H1 (cell line): ENCODE results near the gene PLXNA4. TPM values are rescaled to one million over a fixed set of nuclear protein-coding genes. Genes with fewer than 3 reads are reported as not detected.

Experiments
- CTCF ChIA-PET: fragments of 300-600 bp; sonication (Branson Sonifier 250); formaldehyde crosslinking; loops from one replicate; lab custom pipeline; 2021; ENCODE audit not compliant: partially characterized antibody; lab: Charles Lee
- POLR2A ChIA-PET: fragments of 300-600 bp; sonication (Branson Sonifier 250); formaldehyde crosslinking; loops from one replicate; lab custom pipeline; 2021; ENCODE audit warnings: inconsistent platforms; ENCODE audit not compliant: partially characterized antibody; lab: Charles Lee
- DNase-seq, 2 experiments: peaks; one replicate each; pipeline versions ENCODE4 v3.0.0 to v3.0.0-alpha.2; 2010 to 2022; ENCODE audit warnings: low spot score in 2 of 2, low read depth in 1 of 2, mixed read lengths in 1 of 2
- FAIRE-seq: peaks from 2 replicates; lab custom pipeline; 2011; peaks lifted over from hg19 to GRCh38; lab: Jason Lieb, UNC
- H2AFZ ChIP-seq: 2 replicates; pipeline ENCODE4 v1.8.1; 2012; ENCODE audit warnings: low read length, inconsistent platforms
- H2AK5ac ChIP-seq: 2 replicates; pipeline ENCODE4 v1.6.1; 2013; ENCODE audit warnings: low read depth, low read length
- H2BK120ac ChIP-seq: replicated peaks from 2 replicates; pipeline ENCODE3; 2013; ENCODE audit warnings: low read depth, low read length, inconsistent platforms
- H2BK12ac ChIP-seq: 2 replicates; pipeline ENCODE4 v1.6.1; 2013; ENCODE audit warnings: low read depth, low read length
- H2BK15ac ChIP-seq: 2 replicates; pipeline ENCODE4 v1.6.1; 2013; ENCODE audit warnings: low read length
- H2BK20ac ChIP-seq: 2 replicates; pipeline ENCODE4 v1.6.1; 2013; ENCODE audit warnings: low read length
- H2BK5ac ChIP-seq: 2 replicates; pipeline ENCODE4 v1.6.1; 2013; ENCODE audit warnings: low read depth, low read length
- H3K14ac ChIP-seq: 2 replicates; pipeline ENCODE4 v1.6.1; 2013; ENCODE audit warnings: inconsistent platforms; ENCODE audit not compliant: insufficient read length
- H3K18ac ChIP-seq: 2 replicates; pipeline ENCODE4 v1.6.1; 2013; ENCODE audit warnings: low read length; ENCODE audit errors: extremely low read depth
- H3K23ac ChIP-seq: 2 replicates; pipeline ENCODE4 v1.6.1; 2013; ENCODE audit warnings: inconsistent platforms; ENCODE audit not compliant: insufficient read length
- H3K23me2 ChIP-seq: 2 replicates; pipeline ENCODE4 v1.6.1; 2013; ENCODE audit warnings: low read depth, low read length
- H3K27ac ChIP-seq: 2 replicates; pipeline ENCODE4 v1.6.1; 2011; ENCODE audit warnings: low read depth, low read length, inconsistent platforms
- H3K27me3 ChIP-seq, 4 experiments: replicated peaks in 1 of 4; 1 replicate in 1 of 4; 2 replicates in 3 of 4; pipeline versions ENCODE4 v1.6.1 to v1.8.1; 2011 to 2013; ENCODE audit warnings: low read length in 3 of 4, mild to moderate bottlenecking in 3 of 4, inconsistent platforms in 2 of 4, mixed read lengths in 2 of 4, moderate library complexity in 1 of 4; ENCODE audit not compliant: control insufficient read depth in 3 of 4, insufficient read depth in 3 of 4; ENCODE audit errors: extremely low read depth in 1 of 4
- H3K36me3 ChIP-seq, 4 experiments: 2 replicates each; pipeline versions ENCODE4 v1.6.1 to v1.8.1; 2011 to 2013; ENCODE audit warnings: mild to moderate bottlenecking in 4 of 4, low read length in 3 of 4, moderate library complexity in 2 of 4, control low read depth in 1 of 4, inconsistent platforms in 1 of 4; ENCODE audit not compliant: insufficient read depth in 4 of 4, control insufficient read depth in 2 of 4
- H3K4ac ChIP-seq: replicated peaks from 2 replicates; pipeline ENCODE3; 2013; ENCODE audit warnings: low read length, low read depth, mixed read lengths, inconsistent platforms; ENCODE audit not compliant: insufficient read length
- H3K4me1 ChIP-seq, 4 experiments: replicated peaks in 1 of 4; 1 replicate in 1 of 4; 2 replicates in 3 of 4; pipeline versions ENCODE4 v1.6.1 to v1.8.1; 2011 to 2013; ENCODE audit warnings: low read length in 3 of 4, inconsistent platforms in 2 of 4, mixed read lengths in 1 of 4; ENCODE audit not compliant: insufficient read depth in 4 of 4, control insufficient read depth in 3 of 4
- H3K4me2 ChIP-seq, 2 experiments: 2 replicates each; pipeline versions ENCODE4 v1.6.1 to v1.8.1; 2011 to 2013; ENCODE audit warnings: low read depth in 2 of 2, low read length in 2 of 2, control low read depth in 1 of 2, inconsistent platforms in 1 of 2, mild to moderate bottlenecking in 1 of 2; ENCODE audit not compliant: insufficient read depth in 1 of 2
- H3K4me3 ChIP-seq, 4 experiments: fragments of 200-600, 300-600 bp in 1 of 4; sonication (generic), shearing (Covaris generic), sonication (Bioruptor Twin) in 1 of 4; 2 replicates each; pipeline versions ENCODE4 v1.5.1 to v1.8.1; 2011 to 2016; ENCODE audit warnings: low read length in 4 of 4, low read depth in 3 of 4, control low read depth in 2 of 4, inconsistent platforms in 2 of 4, mild to moderate bottlenecking in 2 of 4, mixed read lengths in 1 of 4, moderate library complexity in 1 of 4; ENCODE audit not compliant: insufficient read depth in 2 of 4; ENCODE audit errors: extremely low read depth in 1 of 4
- H3K56ac ChIP-seq: replicated peaks from 2 replicates; pipeline ENCODE3; 2013; ENCODE audit warnings: low read depth, mild to moderate bottlenecking, mixed read lengths, low read length, inconsistent platforms; ENCODE audit not compliant: insufficient read length
- H3K79me1 ChIP-seq: 2 replicates; pipeline ENCODE4 v1.6.1; 2013; ENCODE audit warnings: low read depth, low read length, control low read depth
- H3K79me2 ChIP-seq, 2 experiments: 2 replicates each; pipeline versions ENCODE4 v1.6.1 to v1.8.1; 2012 to 2013; ENCODE audit warnings: low read length in 2 of 2, mild to moderate bottlenecking in 2 of 2, inconsistent platforms in 1 of 2; ENCODE audit not compliant: insufficient read depth in 2 of 2, control insufficient read depth in 1 of 2
- H3K9ac ChIP-seq, 4 experiments: replicated peaks in 1 of 4; 1 replicate in 1 of 4; 2 replicates in 3 of 4; pipeline versions ENCODE4 v1.6.1 to v1.8.1; 2011 to 2013; ENCODE audit warnings: low read depth in 3 of 4, low read length in 3 of 4, control low read depth in 2 of 4, mild to moderate bottlenecking in 2 of 4, moderate library complexity in 2 of 4, inconsistent platforms in 1 of 4; ENCODE audit errors: extremely low read depth in 1 of 4
- H3K9me3 ChIP-seq, 2 experiments: 2 replicates each; pipeline versions ENCODE4 v1.6.1 to v1.8.1; 2012 to 2013; ENCODE audit warnings: mild to moderate bottlenecking in 2 of 2, moderate library complexity in 2 of 2, control low read depth in 1 of 2, inconsistent platforms in 1 of 2, low read depth in 1 of 2, low read length in 1 of 2, mixed read lengths in 1 of 2; ENCODE audit not compliant: insufficient read depth in 2 of 2
- H4K20me1 ChIP-seq, 2 experiments: replicated peaks in 1 of 2; 2 replicates each; pipeline versions ENCODE3 to v1.8.1; 2011 to 2013; ENCODE audit warnings: inconsistent platforms in 2 of 2, low read length in 2 of 2, mild to moderate bottlenecking in 1 of 2; ENCODE audit not compliant: insufficient read depth in 2 of 2, control insufficient read depth in 1 of 2
- H4K5ac ChIP-seq: 2 replicates; pipeline ENCODE4 v1.6.1; 2013; ENCODE audit warnings: low read length, low read depth, mixed read lengths, inconsistent platforms; ENCODE audit not compliant: insufficient read length
- H4K8ac ChIP-seq: 2 replicates; pipeline ENCODE4 v1.8.0; 2013; ENCODE audit warnings: mild to moderate bottlenecking, moderate library complexity, low read length, inconsistent platforms; ENCODE audit not compliant: insufficient read depth; ENCODE audit errors: extremely low read depth
- H4K91ac ChIP-seq: replicated peaks from 2 replicates; pipeline ENCODE3; 2013; ENCODE audit warnings: low read length, mixed read lengths, inconsistent platforms; ENCODE audit not compliant: insufficient read length
- ASH2L ChIP-seq: fragments of 200-600, 300-600 bp; sonication (generic); IDR thresholded peaks from one replicate; pipeline ENCODE4 v1.7.1; 2017; ENCODE audit warnings: low read length
- CREB1 ChIP-seq: IDR thresholded peaks from 2 replicates; pipeline ENCODE4 v1.6.1; 2012; ENCODE audit warnings: inconsistent platforms
- EGR1 ChIP-seq: IDR thresholded peaks from 2 replicates; pipeline ENCODE4 v1.6.1; 2011; ENCODE audit warnings: low read depth, low read length, borderline replicate concordance
- EZH2 ChIP-seq: fragments of 200-600 bp; sonication (generic); IDR thresholded peaks from 2 replicates; pipeline ENCODE4 v1.7.1; 2012; ENCODE audit warnings: low read depth, mild to moderate bottlenecking, moderate library complexity, low read length, inconsistent platforms; ENCODE audit not compliant: severe bottlenecking
- HDAC2 ChIP-seq, 2 experiments: fragments of 300-600 bp in 1 of 2; sonication (generic) in 1 of 2; IDR thresholded peaks; 2 replicates each; pipeline ENCODE4 v1.6.1; 2011 to 2012; ENCODE audit warnings: low read depth in 2 of 2, low read length in 2 of 2, mild to moderate bottlenecking in 2 of 2, moderate library complexity in 2 of 2, borderline replicate concordance in 1 of 2, inconsistent platforms in 1 of 2
- KDM1A ChIP-seq: fragments of 200-600, 300-600 bp; sonication (generic); IDR thresholded peaks from 2 replicates; pipeline ENCODE4 v1.7.1; 2016; ENCODE audit warnings: mild to moderate bottlenecking, low read length, borderline replicate concordance
- SUZ12 ChIP-seq: fragments of 200-600 bp; sonication (generic); IDR thresholded peaks from 2 replicates; pipeline ENCODE4 v1.6.1; 2012; ENCODE audit warnings: mild to moderate bottlenecking, inconsistent platforms, low read length, moderate library complexity, mixed read lengths
- TCF12 ChIP-seq: IDR thresholded peaks from 2 replicates; pipeline ENCODE4 v1.6.1; 2011; ENCODE audit warnings: low read depth, mild to moderate bottlenecking, low read length
- WGBS, 2 experiments: shearing (Covaris generic) in 1 of 2; methylation state at CpG; one replicate each; pipeline versions ENCODE4 v1.1.6 to v1.1.7; 2013 to 2015; ENCODE audit warnings: low lambda C conversion rate in 2 of 2, mixed read lengths in 2 of 2, inconsistent platforms in 1 of 2, low coverage in 1 of 2, missing lambda C conversion rate in 1 of 2; ENCODE audit not compliant: insufficient replicate concordance in 2 of 2, insufficient coverage in 1 of 2, insufficient read length in 1 of 2; ENCODE audit errors: extremely low coverage in 1 of 2, missing lambda C conversion rate in 1 of 2; 5-methylcytosine and 5-hydroxymethylcytosine counted together
- polyA plus RNA-seq, 7 experiments: library from polyadenylated mRNA; depleted of rRNA in 3 of 7; stranded (reverse) in 5 of 7; unstranded in 2 of 7; fragments of >200 nt in 5 of 7; fragments of 200-250 nt in 2 of 7; gene quantifications; 1 replicate in 5 of 7; 2 replicates in 1 of 7; 4 replicates in 1 of 7; pipeline versions ENCODE4 v1.2.1 to v1.2.3, GENCODE V29; 2011 to 2013; ENCODE audit warnings: missing spikeins in 2 of 7, mixed read lengths in 2 of 7
- total RNA-seq: library from RNA; stranded (reverse); fragmentation: NEBNext Ultra II Directional; extraction: Animal tissue kit (Norgen Biotek cat#: 25700); gene quantifications from 2 replicates; pipeline ENCODE4 v1.2.1, GENCODE V29; 2021
- TF ChIP-seq, protein P1 (sequence below): IDR thresholded peaks from 2 replicates; pipeline ENCODE4 v1.6.1; 2011; ENCODE audit warnings: low read length, improper control_type of control experiment

The PLXNA4 gene
- total and polyA plus RNA-seq, 2 of the 8 experiments (the other 6 are each of a cell fraction or from before 2014, with no cell fraction given) = 0.76 to 0.79 TPM

DNA sequence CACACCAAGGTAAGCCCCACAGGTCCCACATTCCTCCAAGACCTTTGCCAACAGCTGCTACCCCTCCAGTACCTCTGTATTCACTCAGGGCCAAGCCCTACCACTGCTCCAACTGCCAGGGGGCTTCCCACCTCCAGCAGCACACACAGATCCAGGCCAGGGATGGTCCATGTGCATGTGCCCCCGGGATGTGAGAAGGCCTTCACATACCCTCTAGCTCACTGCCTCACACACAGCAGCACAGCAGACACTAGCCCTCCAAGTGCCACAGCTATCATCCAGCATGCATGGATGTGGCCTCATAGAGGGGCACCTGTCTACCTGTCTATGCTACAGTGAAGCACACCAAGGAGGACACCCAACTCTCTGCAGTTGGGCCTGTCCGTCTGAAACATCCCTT lies 488.8 kb downstream of the PLXNA4 start:
- no peak for DNase-seq
- H3K4ac ChIP-seq = no peak overlapping the region
- no peak overlapping the region for H3K14ac ChIP-seq
- no peak overlapping the region for H2AK5ac ChIP-seq
- H3K79me1 ChIP-seq = no peaks in the 10 kb centered on the region
- H4K5ac ChIP-seq = no peak overlapping the region
- no peak overlapping the region for H2BK20ac ChIP-seq
- 100% methylated on average over 2 of the region's 2 CpGs; no CpG with 5 or more reads in 1 of the 2 experiments for WGBS, 2 experiments
- H3K9ac ChIP-seq = no peak overlapping the region
- CTCF ChIA-PET = interaction anchor here (0.5 to 1.5 kb wide), 3 partner anchors 38 to 693 kb away, joined by 3 to 5 read pairs (median 4); no protein-coding TSS in a partner anchor
- H4K91ac ChIP-seq = no peak overlapping the region
- H3K27ac ChIP-seq = no peak overlapping the region
- H2BK5ac ChIP-seq = no peak overlapping the region
- TF ChIP-seq CREB1 (no peak), EZH2 (no peak), HDAC2 (IDR thresholded peaks at IDR 0.05; ENCODE audit: borderline replicate concordance in 1 of 2, low read depth in 2 of 2, low read length in 2 of 2) (no peak), ASH2L (no peak), TCF12 (no peak), KDM1A (no peak), SUZ12 (no peak), EGR1 (no peak)
- TF ChIP-seq, protein P1, sequence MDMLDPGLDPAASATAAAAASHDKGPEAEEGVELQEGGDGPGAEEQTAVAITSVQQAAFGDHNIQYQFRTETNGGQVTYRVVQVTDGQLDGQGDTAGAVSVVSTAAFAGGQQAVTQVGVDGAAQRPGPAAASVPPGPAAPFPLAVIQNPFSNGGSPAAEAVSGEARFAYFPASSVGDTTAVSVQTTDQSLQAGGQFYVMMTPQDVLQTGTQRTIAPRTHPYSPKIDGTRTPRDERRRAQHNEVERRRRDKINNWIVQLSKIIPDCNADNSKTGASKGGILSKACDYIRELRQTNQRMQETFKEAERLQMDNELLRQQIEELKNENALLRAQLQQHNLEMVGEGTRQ = no peak
- TF ChIP-seq, all 59 proteins: peak for 0
- Histone ChIP-seq H3K4me2 (no peak overlapping the region), H3K23me2 (no peaks in the 10 kb centered on the region), H3K9me3 (no peaks in the 10 kb centered on the region), H3K4me1 (no peaks in the 10 kb centered on the region; a peak in 1 of 7 replicates), H3K79me2 (no peaks in the 10 kb centered on the region), H4K8ac (no peak overlapping the region; the same call in 1 of the 2 replicates), H3K4me3 (no peak overlapping the region), H2BK120ac (no peak overlapping the region), H2AFZ (no peak overlapping the region), H4K20me1 (no peaks in the 10 kb centered on the region), H3K27me3 (no peaks in the 10 kb centered on the region), H3K18ac (no peak overlapping the region), H3K23ac (no peak overlapping the region), H2BK12ac (no peak overlapping the region; the same call in 1 of the 2 replicates), H3K36me3 (no peaks in the 10 kb centered on the region), H2BK15ac (no peak overlapping the region), H3K56ac (no peak overlapping the region)
- no peak for FAIRE-seq
- POLR2A ChIA-PET = no interaction called here
